Adipocyte (in vitro differentiated cells): ENCODE measurements around the gene ADGRL2.

Source experiments
- DNase-seq: peaks from one replicate; pipeline ENCODE4 v3.0.0-alpha.2; 2015; ENCODE audit warnings: low read depth
- H3K27me3 ChIP-seq: replicated peaks from 2 replicates; pipeline ENCODE4 v1.7.0; 2013; ENCODE audit warnings: mild to moderate bottlenecking, low read length, moderate library complexity; ENCODE audit not compliant: control insufficient read depth, insufficient read depth
- H3K36me3 ChIP-seq: 2 replicates; pipeline ENCODE4 v1.7.0; 2013; ENCODE audit warnings: low read length, mild to moderate bottlenecking, moderate library complexity; ENCODE audit not compliant: control insufficient read depth, insufficient read depth, severe bottlenecking
- H3K4me1 ChIP-seq: 2 replicates; pipeline ENCODE4 v1.7.0; 2013; ENCODE audit warnings: mild to moderate bottlenecking, low read length, moderate library complexity; ENCODE audit not compliant: control insufficient read depth, insufficient read depth
- H3K4me3 ChIP-seq: 2 replicates; pipeline ENCODE4 v1.7.0; 2013; ENCODE audit warnings: mild to moderate bottlenecking, low read length, moderate library complexity
- H3K9ac ChIP-seq: 2 replicates; pipeline ENCODE4 v1.7.0; 2013; ENCODE audit warnings: mild to moderate bottlenecking, low read length, moderate library complexity
- H3K9me3 ChIP-seq: 2 replicates; pipeline ENCODE4 v1.7.0; 2013; ENCODE audit warnings: mild to moderate bottlenecking, low read length, moderate library complexity; ENCODE audit not compliant: control insufficient read depth

The ADGRL2 gene

DNA sequence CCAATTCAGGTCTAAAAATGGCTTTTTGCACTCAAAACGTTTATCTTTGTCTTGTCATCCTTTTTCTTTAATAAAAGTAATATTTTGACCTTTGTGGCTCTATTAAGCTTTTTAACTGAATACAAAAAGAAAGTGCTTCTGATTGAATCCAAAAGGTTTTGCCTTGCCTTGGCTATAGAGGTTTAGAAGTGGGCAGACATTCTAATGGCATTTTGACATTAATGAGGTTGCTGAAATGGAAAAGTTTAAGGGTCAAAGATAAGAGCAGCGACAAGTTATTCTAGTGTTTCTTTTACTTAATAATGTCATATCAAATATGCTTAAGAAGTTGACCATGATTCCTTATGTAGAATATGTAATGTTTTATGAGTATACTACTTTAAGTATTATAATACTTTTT lies 120.2 kb downstream of the ADGRL2 start:
- no peak for DNase-seq
- Histone ChIP-seq H3K27me3 (no peaks in the 10 kb centered on the region), H3K4me3 (no peak overlapping the region), H3K9me3 (no peaks in the 10 kb centered on the region), H3K36me3 (no peaks in the 10 kb centered on the region), H3K4me1 (peaks cover 18% of the 10 kb centered on the region), H3K9ac (peak overlapping the region; percentile 13)

DNA sequence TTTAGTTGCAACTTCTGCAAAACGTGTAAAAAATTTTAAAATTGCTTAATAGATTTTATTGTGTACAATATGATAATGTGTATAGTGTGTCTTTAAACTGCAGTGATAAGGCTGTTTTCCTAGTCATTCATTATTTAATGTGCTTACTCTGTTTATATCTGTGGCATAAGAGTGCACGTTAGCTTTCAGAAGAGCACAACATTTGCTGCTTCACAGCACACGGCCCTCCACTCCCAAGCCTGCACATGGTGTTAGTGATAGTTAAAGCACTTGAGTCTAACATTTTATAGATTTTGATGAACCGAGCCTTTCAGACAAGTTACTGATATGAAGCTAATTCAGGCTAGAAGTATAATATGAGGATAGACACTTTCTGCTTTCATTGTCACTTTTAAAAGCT lies 120.6 kb downstream of the ADGRL2 start:
- Histone ChIP-seq H3K27me3 (no peaks in the 10 kb centered on the region), H3K36me3 (no peaks in the 10 kb centered on the region), H3K9ac (no peak overlapping the region), H3K4me1 (peaks cover 18% of the 10 kb centered on the region), H3K4me3 (no peak overlapping the region), H3K9me3 (no peaks in the 10 kb centered on the region)
- no peak for DNase-seq

DNA sequence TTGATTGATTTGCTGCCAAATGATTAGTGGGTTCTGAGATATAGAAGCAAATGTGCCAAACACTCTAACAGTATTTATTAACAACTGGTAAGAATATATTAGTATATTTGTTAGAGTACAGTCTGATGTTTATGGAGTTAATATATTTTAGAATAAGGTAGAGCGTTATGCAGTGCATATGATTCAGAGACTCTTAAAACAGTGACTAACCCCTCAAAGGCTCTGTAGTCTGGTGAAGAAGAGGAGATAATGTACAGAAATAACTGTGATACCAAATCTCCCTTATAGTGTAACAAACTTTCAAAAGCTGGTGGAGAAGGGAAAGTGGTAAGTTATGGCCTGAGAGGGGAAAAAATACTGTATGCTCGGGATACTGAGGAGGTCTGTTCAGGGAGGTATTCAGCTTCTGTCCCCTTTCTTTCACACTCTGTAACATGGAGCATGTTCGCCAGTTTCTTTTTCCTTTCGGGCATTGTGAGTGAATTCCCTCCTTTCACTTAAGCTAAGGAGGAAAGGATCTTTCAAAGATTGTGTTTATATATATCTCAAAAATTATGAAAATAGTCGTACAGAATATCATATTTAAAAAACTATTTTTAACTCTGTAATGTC lies 121.2 kb downstream of the ADGRL2 start:
- peak; percentile 37 for DNase-seq
- peaks cover 24% of the 10 kb centered on the region for H3K4me1 ChIP-seq
- H3K9ac ChIP-seq, result no peak overlapping the region

DNA sequence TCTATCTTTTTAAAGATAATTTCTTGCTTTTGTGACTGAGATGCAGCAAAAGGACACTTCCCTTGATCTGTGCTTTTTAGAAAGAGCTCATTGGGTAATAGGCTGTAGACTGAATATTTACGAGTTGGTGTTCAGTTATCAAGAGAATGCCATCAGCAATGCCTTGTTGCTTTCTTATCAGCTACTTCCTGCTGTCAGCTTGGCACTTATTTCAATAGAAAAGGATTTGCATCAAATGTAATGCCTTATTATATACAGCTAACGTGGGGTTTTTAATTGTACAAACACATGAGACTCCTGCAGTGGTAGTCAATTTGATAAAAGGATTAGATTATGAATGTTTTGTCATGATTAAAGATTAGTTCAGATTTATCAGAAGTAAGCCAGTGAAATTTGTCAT lies 122.2 kb downstream of the ADGRL2 start:
- no peaks in the 10 kb centered on the region for H3K27me3 ChIP-seq
- H3K9me3 ChIP-seq, result no peaks in the 10 kb centered on the region
- H3K4me1 ChIP-seq, result peaks cover 30% of the 10 kb centered on the region
- no peak overlapping the region for H3K4me3 ChIP-seq
- H3K36me3 ChIP-seq, result no peaks in the 10 kb centered on the region
- DNase-seq, result no peak
- H3K9ac ChIP-seq, result no peak overlapping the region

More for the DNA sequence above, 121.2 kb downstream of the ADGRL2 start:
- no peaks in the 10 kb centered on the region for H3K9me3 ChIP-seq
- H3K27me3 ChIP-seq, result no peaks in the 10 kb centered on the region
- no peaks in the 10 kb centered on the region for H3K36me3 ChIP-seq
- H3K4me3 ChIP-seq, result peak overlapping the region; percentile 42

DNA sequence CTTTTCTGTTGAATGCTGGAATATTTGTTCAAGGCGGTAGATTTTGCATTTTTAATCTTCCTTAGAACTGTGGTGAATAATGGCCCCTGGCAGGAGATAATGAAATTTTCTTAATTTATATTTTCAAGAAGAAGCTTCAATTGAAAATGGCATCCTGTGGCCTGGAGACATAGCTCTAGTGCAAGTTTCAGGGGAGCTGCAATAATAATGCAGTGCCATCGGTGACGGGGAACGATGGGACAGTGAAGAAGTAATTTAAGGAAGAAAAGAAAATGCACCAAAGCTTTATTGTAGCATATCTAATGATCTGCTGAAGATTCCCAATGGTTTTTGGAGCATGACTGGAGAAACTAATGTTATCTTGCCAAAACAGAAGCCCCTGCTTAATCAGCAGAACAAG lies 128.4 kb downstream of the ADGRL2 start:
- no peak for DNase-seq
- Histone ChIP-seq H3K9ac (no peak overlapping the region), H3K9me3 (no peaks in the 10 kb centered on the region), H3K4me3 (no peak overlapping the region), H3K27me3 (no peaks in the 10 kb centered on the region), H3K36me3 (peaks cover 5% of the 10 kb centered on the region), H3K4me1 (peaks cover 11% of the 10 kb centered on the region)

DNA sequence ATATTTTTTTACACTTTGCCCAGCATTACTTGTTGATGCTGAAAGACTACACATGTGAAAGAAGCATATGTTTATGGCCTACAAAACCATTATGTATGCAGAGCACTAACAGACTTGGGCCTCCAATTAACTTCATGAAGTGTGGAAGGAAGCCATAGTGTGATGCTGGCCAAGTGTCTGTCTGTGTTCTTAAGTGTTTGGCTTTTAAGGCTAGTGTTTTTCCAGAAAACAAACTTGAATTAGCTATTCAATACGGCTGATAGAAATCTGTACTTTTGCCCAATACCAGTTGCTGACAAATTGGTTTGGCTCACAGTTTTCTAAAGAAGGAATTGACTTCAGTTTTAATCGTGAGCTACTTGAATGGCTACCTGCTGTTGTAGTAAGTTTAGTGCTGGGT lies 136.1 kb downstream of the ADGRL2 start:
- no peaks in the 10 kb centered on the region for H3K27me3 ChIP-seq
- no peaks in the 10 kb centered on the region for H3K9me3 ChIP-seq
- peaks cover 27% of the 10 kb centered on the region for H3K4me1 ChIP-seq
- no peak for DNase-seq
- no peak overlapping the region for H3K4me3 ChIP-seq
- no peak overlapping the region for H3K9ac ChIP-seq
- H3K36me3 ChIP-seq, result no peaks in the 10 kb centered on the region

DNA sequence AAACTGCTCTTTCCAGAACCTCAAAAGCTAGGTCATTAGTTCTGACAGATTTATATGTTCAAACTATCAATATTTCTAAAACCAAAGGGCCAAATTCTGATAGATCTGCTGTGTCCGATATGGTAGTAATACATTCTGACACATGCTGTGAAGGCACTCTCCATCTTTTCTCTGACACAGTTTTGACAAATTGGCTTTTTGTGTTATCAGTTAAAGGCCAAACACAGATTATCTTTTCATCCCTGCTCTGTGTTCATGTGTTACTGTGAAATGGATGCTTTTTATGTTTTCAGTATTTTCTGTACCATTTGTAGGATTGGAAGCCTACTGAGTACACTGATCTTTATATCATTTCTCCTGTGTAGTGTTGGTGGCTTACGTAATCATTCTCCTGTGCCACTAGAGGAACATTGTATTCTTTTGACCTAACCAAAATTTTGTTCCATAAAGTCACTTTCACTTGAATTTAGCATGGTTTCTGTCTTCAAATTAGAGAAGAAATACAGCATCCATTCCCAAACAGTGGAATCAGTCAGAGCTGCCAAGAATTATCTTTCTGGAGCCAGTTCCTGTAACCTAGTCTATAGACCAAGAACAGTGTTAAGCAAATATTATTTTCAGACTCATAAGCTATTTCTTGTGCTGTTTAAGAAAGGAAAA lies 137.2 kb downstream of the ADGRL2 start:
- peak; percentile 54 for DNase-seq
- H3K9me3 ChIP-seq, result no peaks in the 10 kb centered on the region
- H3K4me1 ChIP-seq, result peaks cover 27% of the 10 kb centered on the region
- peak overlapping the region; percentile 43 for H3K4me3 ChIP-seq
- H3K36me3 ChIP-seq, result peaks cover 2% of the 10 kb centered on the region
- no peaks in the 10 kb centered on the region for H3K27me3 ChIP-seq
- H3K9ac ChIP-seq, result no peak overlapping the region

DNA sequence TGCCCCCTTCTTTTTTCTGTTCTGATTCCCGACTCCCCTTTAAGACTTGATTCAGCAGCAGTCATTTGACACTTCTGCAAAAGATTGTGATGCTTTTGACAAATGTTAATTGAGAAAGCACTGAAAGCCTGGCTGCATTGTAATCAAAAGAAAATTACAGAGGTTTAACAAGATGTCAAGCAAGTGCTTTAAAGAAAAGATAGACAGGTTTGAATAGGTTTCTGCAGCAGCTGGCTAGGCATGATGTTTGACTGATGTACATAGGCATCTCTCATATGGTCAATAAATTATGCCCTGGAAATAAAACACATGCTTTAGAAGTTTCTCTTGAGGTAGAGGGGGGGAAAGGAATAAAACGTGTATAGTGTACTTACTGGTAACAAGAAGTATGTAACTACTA lies 147.8 kb downstream of the ADGRL2 start:
- no peak overlapping the region for H3K4me3 ChIP-seq
- no peaks in the 10 kb centered on the region for H3K4me1 ChIP-seq
- H3K36me3 ChIP-seq, result peaks cover 21% of the 10 kb centered on the region
- no peak overlapping the region for H3K9ac ChIP-seq
- H3K9me3 ChIP-seq, result no peaks in the 10 kb centered on the region
- DNase-seq, result no peak
- no peaks in the 10 kb centered on the region for H3K27me3 ChIP-seq

DNA sequence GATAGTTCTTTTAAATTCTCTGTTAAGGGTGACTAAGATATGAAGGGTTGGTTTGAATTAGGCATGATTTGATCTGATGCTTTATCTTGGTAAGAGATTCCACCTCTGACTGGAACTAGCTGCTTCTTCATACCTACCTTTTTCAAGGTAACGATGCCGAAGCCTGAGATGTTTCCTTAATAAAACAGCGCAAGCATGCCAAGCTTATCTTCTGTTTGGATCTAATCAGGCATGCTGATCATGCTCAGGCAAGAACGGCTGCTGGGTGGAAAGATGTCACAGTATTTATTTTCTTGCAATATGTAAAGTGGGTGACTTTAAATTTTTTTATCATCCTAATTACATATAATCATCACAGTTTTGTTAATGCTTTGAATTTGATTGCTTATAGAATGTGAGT lies 148.7 kb downstream of the ADGRL2 start:
- no peak overlapping the region for H3K4me3 ChIP-seq
- H3K9ac ChIP-seq, result no peak overlapping the region
- no peaks in the 10 kb centered on the region for H3K9me3 ChIP-seq
- no peaks in the 10 kb centered on the region for H3K4me1 ChIP-seq
- no peaks in the 10 kb centered on the region for H3K27me3 ChIP-seq
- no peak for DNase-seq
- H3K36me3 ChIP-seq, result peaks cover 27% of the 10 kb centered on the region

DNA sequence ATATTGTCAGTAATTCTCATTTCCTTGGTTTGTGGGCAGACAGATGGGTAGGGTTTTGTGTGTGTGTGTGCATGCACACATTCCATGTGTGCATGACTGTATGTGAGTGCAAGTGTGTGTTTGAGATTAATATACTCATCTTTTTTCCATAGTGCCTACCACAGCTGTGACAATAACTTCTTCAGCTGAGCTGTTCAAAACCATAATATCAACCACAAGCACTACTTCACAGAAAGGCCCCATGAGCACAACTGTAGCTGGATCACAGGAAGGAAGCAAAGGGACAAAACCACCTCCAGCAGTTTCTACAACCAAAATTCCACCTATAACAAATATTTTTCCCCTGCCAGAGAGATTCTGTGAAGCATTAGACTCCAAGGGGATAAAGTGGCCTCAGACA lies 149.3 kb downstream of the ADGRL2 start:
- H3K4me3 ChIP-seq, result no peak overlapping the region
- no peaks in the 10 kb centered on the region for H3K9me3 ChIP-seq
- H3K4me1 ChIP-seq, result no peaks in the 10 kb centered on the region
- H3K27me3 ChIP-seq, result no peaks in the 10 kb centered on the region
- peaks cover 33% of the 10 kb centered on the region for H3K36me3 ChIP-seq
- DNase-seq, result no peak
- H3K9ac ChIP-seq, result no peak overlapping the region

DNA sequence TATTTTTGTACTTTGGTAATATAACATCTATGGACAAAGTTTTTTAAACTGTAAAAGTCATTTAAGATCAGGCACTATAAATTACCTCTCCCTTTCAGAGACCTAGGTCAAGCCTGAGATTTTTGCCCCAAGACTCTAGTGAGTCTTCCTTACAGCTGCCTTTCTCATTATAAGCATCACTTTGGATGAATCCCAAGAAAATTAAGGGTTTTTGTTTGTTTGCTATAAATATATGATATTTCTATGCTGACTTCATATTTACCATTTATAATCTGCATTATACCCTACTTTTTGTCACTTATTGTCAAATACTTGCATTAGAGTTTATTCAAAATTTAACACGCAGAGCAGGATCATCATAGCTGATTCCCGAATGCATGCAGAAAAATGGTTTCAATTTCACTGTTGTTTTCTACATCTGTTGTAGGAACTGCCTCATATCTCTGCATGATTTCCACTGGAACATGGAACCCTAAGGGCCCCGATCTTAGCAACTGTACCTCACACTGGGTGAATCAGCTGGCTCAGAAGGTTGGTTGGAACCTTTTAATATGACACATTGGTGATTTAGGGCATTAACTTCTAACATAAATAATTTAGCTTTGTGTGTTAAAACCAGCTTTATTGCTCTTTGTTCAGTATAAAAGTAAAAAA lies 150.0 kb downstream of the ADGRL2 start:
- peaks cover 35% of the 10 kb centered on the region for H3K36me3 ChIP-seq
- no peaks in the 10 kb centered on the region for H3K4me1 ChIP-seq
- peak overlapping the region; percentile 54 for H3K4me3 ChIP-seq
- no peaks in the 10 kb centered on the region for H3K27me3 ChIP-seq
- no peaks in the 10 kb centered on the region for H3K9me3 ChIP-seq
- no peak overlapping the region for H3K9ac ChIP-seq
- DNase-seq, result peak; percentile 23
